B cell (primary cell): ENCODE results near the gene SLAIN2.

Experiments used
- EZH2 ChIP-seq: IDR thresholded peaks from 2 replicates; pipeline ENCODE4 v1.6.1; 2012; ENCODE audit warnings: borderline replicate concordance, low read depth, mild to moderate bottlenecking, moderate library complexity, low read length; ENCODE audit not compliant: insufficient read depth, poor library complexity, severe bottlenecking
- TF ChIP-seq, protein P1 (sequence below): fragments of 200-600 bp; IDR thresholded peaks from one replicate; pipeline ENCODE4 v1.8.0; 2022; ENCODE audit warnings: antibody characterized with exemption, mild to moderate bottlenecking

GRCh38 chr4:48400416-48400815 lies 59.1 kb downstream of the SLAIN2 start:
- TF ChIP-seq, protein P1, sequence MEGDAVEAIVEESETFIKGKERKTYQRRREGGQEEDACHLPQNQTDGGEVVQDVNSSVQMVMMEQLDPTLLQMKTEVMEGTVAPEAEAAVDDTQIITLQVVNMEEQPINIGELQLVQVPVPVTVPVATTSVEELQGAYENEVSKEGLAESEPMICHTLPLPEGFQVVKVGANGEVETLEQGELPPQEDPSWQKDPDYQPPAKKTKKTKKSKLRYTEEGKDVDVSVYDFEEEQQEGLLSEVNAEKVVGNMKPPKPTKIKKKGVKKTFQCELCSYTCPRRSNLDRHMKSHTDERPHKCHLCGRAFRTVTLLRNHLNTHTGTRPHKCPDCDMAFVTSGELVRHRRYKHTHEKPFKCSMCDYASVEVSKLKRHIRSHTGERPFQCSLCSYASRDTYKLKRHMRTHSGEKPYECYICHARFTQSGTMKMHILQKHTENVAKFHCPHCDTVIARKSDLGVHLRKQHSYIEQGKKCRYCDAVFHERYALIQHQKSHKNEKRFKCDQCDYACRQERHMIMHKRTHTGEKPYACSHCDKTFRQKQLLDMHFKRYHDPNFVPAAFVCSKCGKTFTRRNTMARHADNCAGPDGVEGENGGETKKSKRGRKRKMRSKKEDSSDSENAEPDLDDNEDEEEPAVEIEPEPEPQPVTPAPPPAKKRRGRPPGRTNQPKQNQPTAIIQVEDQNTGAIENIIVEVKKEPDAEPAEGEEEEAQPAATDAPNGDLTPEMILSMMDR = no peak
- TF ChIP-seq EZH2 = no peak
